Activated T-cell treated with anti-CD3 and anti-CD28 coated beads, Interleukin-2, amount 50 U/mL, for 4 hours (primary cell): ENCODE measurements around the gene SUCLG1. TPM values are rescaled to one million over a fixed set of nuclear protein-coding genes. Genes with fewer than 3 reads are reported as not detected.

Experiments
- ATAC-seq, 2 donors: fragments of 200-7000 bp; cut with Tn5 transposase; one replicate each; pipeline ENCODE4 v1.10.0; 2021
- DNase-seq: peaks from one replicate; pipeline ENCODE4 v3.0.0-alpha.2; 2020
- H3K27me3 Mint-ChIP-seq: one replicate; pipeline ENCODE4 v1.8.0; 2021; ENCODE audit warnings: low read depth, mixed read lengths
- H3K36me3 Mint-ChIP-seq: one replicate; pipeline ENCODE4 v1.8.0; 2022; ENCODE audit warnings: mixed read lengths; ENCODE audit not compliant: insufficient read depth
- H3K4me1 Mint-ChIP-seq: one replicate; pipeline ENCODE4 v1.8.0; 2021; ENCODE audit warnings: low read depth, mixed read lengths
- H3K4me3 Mint-ChIP-seq: one replicate; pipeline ENCODE4 v1.8.0; 2021; ENCODE audit warnings: mild to moderate bottlenecking, moderate library complexity, mixed read lengths
- H3K9me3 Mint-ChIP-seq: one replicate; pipeline ENCODE4 v1.8.0; 2021; ENCODE audit warnings: mixed read lengths
- total RNA-seq, 3 donors: library from RNA; stranded (reverse); gene quantifications; one replicate each; pipeline ENCODE4 v1.2.1, GENCODE V29; 2021

The SUCLG1 gene
- total RNA-seq, 3 donors from 2014 or later = 63.2 to 70.3 (median 69.3) TPM

DNA sequence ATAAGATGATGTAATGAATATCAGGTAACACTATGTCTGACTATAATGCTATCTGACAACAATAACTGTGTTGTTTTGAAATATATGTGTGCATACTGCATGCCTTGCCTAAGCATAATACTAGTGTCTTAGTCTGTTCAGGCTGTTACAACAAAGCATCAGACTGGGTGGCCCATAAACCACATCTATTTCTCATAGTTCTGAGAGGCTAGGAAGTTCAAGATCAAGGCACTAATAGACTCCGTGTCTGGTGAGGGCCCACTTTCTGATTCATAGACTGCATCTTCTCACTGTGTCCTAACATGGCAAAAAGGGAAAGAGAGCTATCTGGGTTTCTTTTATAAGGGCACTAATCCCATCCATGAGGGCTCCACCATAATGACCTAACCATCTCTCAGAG is 80.1 kb downstream of the SUCLG1 start:
- ATAC-seq (no peak), DNase-seq (no peak)
- H3K9me3 Mint-ChIP-seq = no peaks in the 10 kb centered on the region
- no peaks in the 10 kb centered on the region for H3K36me3 Mint-ChIP-seq
- H3K4me3 Mint-ChIP-seq = no peak overlapping the region
- H3K27me3 Mint-ChIP-seq = peaks cover 10% of the 10 kb centered on the region
- no peaks in the 10 kb centered on the region for H3K4me1 Mint-ChIP-seq

GRCh38 chr2:84375020-84375419 is 84.1 kb downstream of the SUCLG1 start:
- ATAC-seq (no peak), DNase-seq (no peak)
- Mint-ChIP-seq H3K4me3 (no peak overlapping the region), H3K27me3 (peaks cover 18% of the 10 kb centered on the region), H3K4me1 (no peaks in the 10 kb centered on the region), H3K36me3 (no peaks in the 10 kb centered on the region), H3K9me3 (no peaks in the 10 kb centered on the region)

DNA sequence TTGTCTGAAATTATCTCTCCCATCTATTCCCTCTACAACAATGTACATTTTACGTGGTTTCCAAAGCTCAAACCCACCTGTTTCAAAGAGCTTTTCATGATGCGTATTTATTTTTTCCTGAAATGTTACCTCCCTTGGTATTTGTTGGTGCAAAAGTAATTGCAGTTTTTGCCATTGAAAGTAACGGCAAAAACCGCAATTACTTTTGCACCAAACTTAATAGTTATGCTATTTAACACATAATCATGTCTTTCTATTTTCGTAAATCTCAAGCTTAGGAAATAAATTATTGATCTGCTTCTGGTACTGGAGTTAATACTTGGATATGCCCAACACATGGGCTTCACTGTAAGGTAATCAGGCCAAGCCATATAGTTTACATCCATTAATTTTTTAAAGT is 85.2 kb downstream of the SUCLG1 start:
- DNase-seq = no peak
- H3K27me3 Mint-ChIP-seq = peaks cover 18% of the 10 kb centered on the region
- no peaks in the 10 kb centered on the region for H3K4me1 Mint-ChIP-seq
- no peaks in the 10 kb centered on the region for H3K9me3 Mint-ChIP-seq
- H3K4me3 Mint-ChIP-seq = no peak overlapping the region
- no peak for ATAC-seq
- no peaks in the 10 kb centered on the region for H3K36me3 Mint-ChIP-seq

Other genes with a start within 250 kb of the SUCLG1 start
- gene DNAH6, start 57.2 kb upstream of the SUCLG1 start, total RNA-seq = under 1 TPM; 0.03 to 0.19 (median 0.11) TPM